8988T (cell line): ENCODE measurements around the gene ANTXRL.
A peak's percentile ranks its signal among the peaks of the same experiment; 100 is the strongest.
"Not testable (repeated sequence)": the region's sequence is repeated elsewhere in the genome, so short reads cannot be mapped to it uniquely, and the experiment has no call there.

Experiments
- DNase-seq: peaks from one replicate; pipeline ENCODE4 v3.0.0; 2011

Gene ANTXRL

GRCh38 chr10:46277840-46278239, 9.0 kb upstream of the ANTXRL start:
- no peak for DNase-seq

DNA sequence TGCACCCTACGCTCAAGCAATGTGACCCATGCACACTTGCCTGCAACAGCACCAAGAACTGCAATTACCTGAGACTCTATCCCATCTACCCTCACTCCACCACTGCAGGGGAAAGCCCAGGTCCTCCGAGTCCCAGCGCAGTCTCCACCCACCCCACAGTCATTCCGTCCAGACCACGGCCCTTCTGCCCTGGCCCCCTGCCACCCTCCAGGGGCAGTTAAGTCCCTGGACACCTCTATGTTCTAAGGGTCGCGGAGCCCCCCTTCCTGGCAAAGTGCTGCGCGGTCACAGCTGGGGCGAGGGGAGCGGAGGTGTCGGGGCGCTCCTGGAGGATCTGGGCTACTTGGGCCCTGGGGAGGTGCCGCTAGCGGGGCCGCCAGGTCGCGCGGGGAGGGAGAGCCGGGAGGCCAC, 4.4 kb upstream of the ANTXRL start:
- DNase-seq: not testable (repeated sequence)

- DNase-seq: no peak
Observed at GRCh38 chr10:46282842-46283574, 3.8 kb upstream of the ANTXRL start.

DNA sequence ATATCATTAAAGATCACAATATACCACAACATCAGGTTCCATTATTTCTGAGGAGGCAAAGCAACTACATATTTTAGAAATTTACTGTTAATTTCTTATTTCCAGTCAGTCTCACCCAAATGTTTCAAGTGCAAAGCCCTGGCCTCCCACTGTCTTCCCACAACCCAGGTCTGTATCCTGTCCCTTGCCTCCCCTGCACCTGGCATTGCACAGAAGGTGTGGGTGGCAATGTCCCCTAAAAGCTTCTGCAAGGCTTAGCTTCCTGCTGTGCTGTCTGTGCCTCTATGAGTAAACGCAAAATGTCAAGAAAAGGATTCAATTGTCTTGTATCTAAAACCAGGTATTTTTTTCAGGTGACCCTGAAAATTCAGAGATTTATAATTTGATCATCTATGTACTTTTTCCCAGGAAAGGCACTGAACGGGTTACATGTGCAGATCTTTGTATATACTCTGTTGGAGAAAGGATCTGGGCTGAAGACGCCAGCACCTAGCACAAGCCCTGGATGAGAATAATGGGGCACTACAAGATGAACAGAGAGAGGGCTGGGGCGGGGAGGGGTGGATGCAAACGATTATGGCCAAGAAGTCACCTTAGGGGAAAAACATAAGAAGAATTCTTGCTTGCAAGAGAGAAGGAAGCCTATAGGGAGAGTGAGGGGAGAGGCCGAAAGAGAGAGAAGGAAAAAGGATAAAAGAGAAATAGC, 3.1 kb upstream of the ANTXRL start:
- no peak for DNase-seq

- DNase-seq: peak; percentile 78
Observed at GRCh38 chr10:46284286-46285229, 2.2 kb upstream of the ANTXRL start.

DNA sequence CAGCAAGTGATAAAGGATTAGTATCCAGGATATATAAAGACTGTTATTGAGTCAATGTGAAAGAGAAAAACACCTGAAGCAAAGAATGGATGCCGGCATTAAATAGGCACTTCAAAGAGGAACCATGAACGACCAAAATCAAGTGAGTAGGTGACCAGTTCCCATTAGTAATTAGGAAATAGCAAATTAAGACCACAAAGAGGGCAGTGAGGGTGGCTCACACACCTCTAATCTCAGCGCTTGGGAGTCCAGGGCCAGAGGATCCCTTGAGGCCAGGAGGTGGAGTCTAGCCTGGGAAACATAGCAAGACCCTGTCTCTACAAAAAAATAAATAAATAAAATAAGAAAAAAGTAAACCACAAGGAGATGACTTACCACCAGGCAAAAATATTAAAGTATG, 1.5 kb upstream of the ANTXRL start:
- no peak for DNase-seq

GRCh38 chr10:46285966-46286620, 704 bp upstream of the ANTXRL start:
- DNase-seq: no peak

- no peak for DNase-seq
Observed at GRCh38 chr10:46287846-46288477, 1.2 kb downstream of the ANTXRL start.

- DNase-seq: no peak
Observed at GRCh38 chr10:46288601-46289206, 1.9 kb downstream of the ANTXRL start.

- DNase-seq: no peak
Observed at GRCh38 chr10:46289209-46289810, 2.5 kb downstream of the ANTXRL start.

DNA sequence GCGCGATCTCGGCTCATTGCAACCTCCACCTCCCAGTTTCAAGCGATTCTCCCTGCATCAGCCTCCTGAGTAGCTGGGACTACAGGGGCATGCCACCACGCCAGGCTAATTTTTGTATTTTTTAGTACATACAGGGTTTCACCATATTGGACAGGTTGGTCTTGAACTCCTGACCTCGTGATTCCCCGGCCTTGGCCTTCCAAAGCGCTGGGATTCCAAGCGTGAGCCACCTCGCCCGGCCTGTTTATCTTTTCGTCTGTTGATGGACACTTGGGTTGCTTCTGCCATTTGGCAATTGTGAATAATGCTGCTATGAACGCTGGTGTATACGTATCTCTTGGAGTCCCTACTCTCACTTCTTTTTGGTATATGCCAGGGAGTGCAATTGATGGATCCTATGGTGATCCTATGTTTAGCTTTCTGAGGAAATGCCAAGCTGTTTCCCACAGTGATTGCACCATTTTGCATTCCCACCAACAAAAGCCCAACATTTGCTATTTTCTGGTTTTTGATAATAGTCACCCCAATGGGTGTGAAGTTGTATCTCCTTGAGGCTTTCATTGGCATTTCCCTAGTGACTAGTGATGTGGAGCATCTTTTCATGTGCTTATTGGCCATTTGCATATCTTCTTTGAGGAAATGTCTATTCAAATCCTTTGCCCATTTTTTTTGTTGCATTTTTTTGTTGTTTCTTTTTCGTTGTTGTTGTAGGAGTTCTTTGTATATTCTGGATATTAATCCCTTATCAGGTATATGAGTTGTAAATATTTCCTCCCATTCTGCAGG, 3.5 kb downstream of the ANTXRL start:
- DNase-seq: no peak

GRCh38 chr10:46291817-46292572, 5.2 kb downstream of the ANTXRL start:
- DNase-seq: no peak

DNA sequence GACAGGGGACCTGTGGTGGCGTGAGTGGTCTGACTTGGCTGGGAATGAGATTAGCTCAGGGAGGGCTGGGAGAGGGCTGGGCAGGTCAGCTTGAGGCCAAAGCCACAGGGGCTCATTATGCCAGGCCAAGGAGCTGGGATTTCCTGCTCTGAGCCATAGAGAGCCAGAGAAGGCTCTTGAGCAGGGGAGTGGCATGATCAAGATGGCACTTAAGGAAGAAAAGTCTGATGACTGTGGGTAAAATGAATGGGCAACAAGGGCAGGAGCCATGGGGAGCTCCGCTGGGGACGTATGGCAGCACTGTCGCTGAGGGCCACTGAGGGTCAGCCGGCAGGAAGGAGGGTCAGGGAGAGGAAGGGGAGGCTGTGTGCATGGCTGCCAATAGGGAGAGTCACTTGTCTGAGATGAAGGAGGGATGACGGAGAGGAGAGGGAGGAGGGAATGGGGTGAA, 5.8 kb downstream of the ANTXRL start:
- no peak for DNase-seq

GRCh38 chr10:46293228-46293627, 6.4 kb downstream of the ANTXRL start:
- no peak for DNase-seq

GRCh38 chr10:46293832-46294640, 7.2 kb downstream of the ANTXRL start:
- DNase-seq: no peak

DNA sequence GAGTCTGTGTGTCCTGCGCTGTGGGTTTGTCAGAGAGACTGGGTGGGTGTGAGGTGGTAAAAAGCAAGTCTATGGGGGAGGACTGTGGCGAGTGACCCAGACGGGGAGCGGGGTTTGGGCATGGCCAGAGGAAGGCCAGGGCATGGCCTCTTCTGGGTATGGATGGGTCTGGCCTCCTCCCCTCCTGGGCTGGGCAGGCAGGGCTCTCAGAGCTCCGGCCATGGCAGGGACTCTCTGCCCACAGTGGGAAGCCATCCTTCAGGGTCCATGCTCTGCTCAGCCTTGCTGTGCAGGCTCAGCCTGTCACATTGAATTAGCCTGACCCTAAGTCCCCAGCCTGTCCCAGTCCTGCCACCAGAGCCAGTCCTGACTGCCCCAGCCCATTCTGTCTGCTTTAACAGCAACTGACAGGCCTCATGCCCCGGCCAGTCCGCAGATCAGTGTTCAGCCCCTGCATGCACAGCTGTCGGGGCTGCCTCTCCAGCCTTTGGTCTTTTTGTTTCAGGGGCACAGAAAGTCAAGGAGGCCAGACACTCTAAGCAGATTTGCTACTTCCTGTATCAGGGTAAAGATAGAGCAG, 7.9 kb downstream of the ANTXRL start:
- DNase-seq: no peak

DNA sequence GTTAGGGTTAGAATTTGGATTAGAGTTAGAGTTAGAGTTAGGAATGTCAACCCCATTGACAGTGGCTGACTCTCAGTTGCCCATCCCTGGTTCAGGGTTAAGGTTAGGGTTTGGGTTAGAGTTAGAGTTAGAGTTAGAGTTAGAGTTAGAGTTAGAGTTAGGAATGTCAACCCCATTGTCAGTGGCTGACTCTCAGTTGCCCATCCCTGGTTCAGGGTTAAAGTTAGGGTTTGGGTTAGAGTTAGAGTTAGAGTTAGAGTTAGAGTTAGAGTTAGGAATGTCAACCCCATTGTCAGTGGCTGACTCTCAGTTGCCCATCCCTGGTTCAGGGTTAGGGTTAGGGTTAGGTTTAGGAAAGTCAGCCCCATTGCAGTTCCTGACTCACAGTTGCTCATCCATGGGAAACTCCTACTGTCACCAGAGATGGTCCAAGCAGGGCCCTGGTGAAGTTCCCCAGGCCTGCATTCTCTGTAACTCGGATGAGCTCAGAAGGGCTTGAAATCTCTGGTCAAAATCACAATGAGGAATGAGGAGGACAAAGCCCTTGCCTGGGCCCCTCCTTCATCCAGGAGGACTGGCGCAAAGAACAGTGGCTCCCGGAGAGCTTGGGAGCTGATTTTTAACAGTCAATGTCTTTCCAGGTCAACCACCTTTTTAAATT, 8.7 kb downstream of the ANTXRL start:
- not testable (repeated sequence) for DNase-seq

- DNase-seq: not testable (repeated sequence)
Observed at GRCh38 chr10:46296086-46296485, 9.3 kb downstream of the ANTXRL start.
